Measurements from ENCODE around the gene APOL4.
"Not testable (repeated sequence)": the region's sequence is repeated elsewhere in the genome, so short reads cannot be mapped to it uniquely, and the experiment has no call there.

The APOL4 gene

GRCh38 chr22:36231051-36231450 is 29.4 kb upstream of the APOL4 start:
- DNase-seq (ENCODE audit: low spot score), result not testable (repeated sequence)

GRCh38 chr22:36229649-36230048 is 28.0 kb upstream of the APOL4 start:
- DNase-seq (ENCODE audit: low spot score), result not testable (repeated sequence)

- DNase-seq (ENCODE audit: low spot score), result no peak
These were observed 27.3 kb upstream of the APOL4 start for GRCh38 chr22:36228944-36229343.

GRCh38 chr22:36228369-36228768 is 26.8 kb upstream of the APOL4 start:
- not testable (repeated sequence) for DNase-seq (ENCODE audit: low spot score)

GRCh38 chr22:36227806-36228205 is 26.2 kb upstream of the APOL4 start:
- DNase-seq (ENCODE audit: low spot score), result no peak

- no peak for DNase-seq (ENCODE audit: low spot score)
These were observed 25.8 kb upstream of the APOL4 start for GRCh38 chr22:36227396-36227795.

GRCh38 chr22:36226189-36226588 is 24.6 kb upstream of the APOL4 start:
- no peak for DNase-seq (ENCODE audit: low spot score)

- no peak for DNase-seq (ENCODE audit: low spot score)
These were observed 23.8 kb upstream of the APOL4 start for GRCh38 chr22:36225333-36225922.

- DNase-seq (ENCODE audit: low spot score), result no peak
These were observed 22.6 kb upstream of the APOL4 start for GRCh38 chr22:36224245-36224644.

GRCh38 chr22:36223504-36223903 is 21.9 kb upstream of the APOL4 start:
- no peak for DNase-seq (ENCODE audit: low spot score)

- no peak for DNase-seq (ENCODE audit: low spot score)
These were observed 21.4 kb upstream of the APOL4 start for GRCh38 chr22:36222887-36223450.

GRCh38 chr22:36221799-36222751 is 20.5 kb upstream of the APOL4 start:
- peak; percentile 35 for DNase-seq (ENCODE audit: low spot score)

GRCh38 chr22:36220451-36220921 is 18.9 kb upstream of the APOL4 start:
- peak; percentile 50 for DNase-seq (ENCODE audit: low spot score)

- no peak for DNase-seq (ENCODE audit: low spot score)
These were observed 17.1 kb upstream of the APOL4 start for GRCh38 chr22:36218648-36219193.

- DNase-seq (ENCODE audit: low spot score), result no peak
These were observed 14.4 kb upstream of the APOL4 start for GRCh38 chr22:36215981-36216380.

- no peak for DNase-seq (ENCODE audit: low spot score)
These were observed 12.0 kb upstream of the APOL4 start for GRCh38 chr22:36213586-36213985.

- no peak for DNase-seq (ENCODE audit: low spot score)
These were observed 11.3 kb upstream of the APOL4 start for GRCh38 chr22:36212901-36213300.

- DNase-seq (ENCODE audit: low spot score), result peak; percentile 17
These were observed 9.7 kb upstream of the APOL4 start for GRCh38 chr22:36211237-36211861.

GRCh38 chr22:36210224-36210623 is 8.6 kb upstream of the APOL4 start:
- DNase-seq (ENCODE audit: low spot score), result no peak

- DNase-seq (ENCODE audit: low spot score), result not testable (repeated sequence)
These were observed 7.9 kb upstream of the APOL4 start for GRCh38 chr22:36209488-36209908.

GRCh38 chr22:36208914-36209313 is 7.3 kb upstream of the APOL4 start:
- no peak for DNase-seq (ENCODE audit: low spot score)

GRCh38 chr22:36208162-36208765 is 6.7 kb upstream of the APOL4 start:
- no peak for DNase-seq (ENCODE audit: low spot score)

Measured in GM03348 (cell line).